ENCODE results near the gene TTC21B.
A peak's percentile ranks its signal among the peaks of the same experiment; 100 is the strongest.
"Not testable (repeated sequence)": the region's sequence is repeated elsewhere in the genome, so short reads cannot be mapped to it uniquely, and the experiment has no call there.

Gene TTC21B

DNA sequence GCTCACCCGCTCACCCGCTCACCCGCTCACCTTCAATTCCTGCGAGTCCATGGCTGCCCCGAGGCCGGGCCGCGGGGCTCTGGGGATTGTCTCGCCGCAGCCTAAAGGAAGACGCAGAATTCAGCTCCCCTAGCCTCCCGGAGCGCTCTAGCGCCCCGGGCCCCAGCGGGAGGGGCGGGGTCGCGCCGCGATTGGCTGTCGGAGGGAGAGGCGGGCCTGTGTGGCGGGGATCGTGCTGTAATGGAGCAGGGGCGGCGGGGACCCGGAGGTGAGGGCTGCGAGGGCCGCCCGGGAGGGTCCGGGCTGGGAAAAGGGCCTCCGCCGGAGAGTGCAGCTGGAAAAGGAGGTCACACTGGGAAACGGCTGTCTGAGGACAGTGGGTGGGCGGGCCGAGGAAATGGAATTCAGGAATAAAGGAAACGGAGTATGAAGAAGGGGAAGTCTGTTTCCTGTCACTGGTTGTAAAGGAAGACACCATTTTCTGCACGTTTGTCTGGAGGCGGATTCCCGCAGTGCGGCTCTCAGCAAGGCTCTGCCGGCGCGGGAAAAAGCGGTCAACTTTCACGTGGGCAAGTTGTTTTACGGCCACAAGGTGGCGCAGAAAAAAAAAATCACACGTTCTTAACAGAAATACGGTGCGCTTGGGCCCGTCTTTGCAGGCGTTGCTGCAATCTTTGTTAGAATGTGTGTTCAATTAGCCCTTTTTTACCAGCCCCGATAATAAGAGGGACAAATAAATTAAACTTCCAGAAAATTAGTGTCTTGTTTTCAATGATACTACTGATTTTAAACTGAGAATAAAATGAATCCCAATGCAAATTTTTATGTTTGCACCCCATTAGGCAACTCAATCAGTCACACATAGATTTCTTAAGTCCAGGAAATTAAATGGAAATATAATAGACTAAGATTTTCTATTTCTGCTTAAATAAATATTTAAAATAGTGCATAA lies at the start of gene TTC21B:
TTC21B (minus strand) TSS at position 122 of the 952 bp plus-strand sequence; CDS start at position 51, 71 bp downstream.
- Histone ChIP-seq H3K4me1 (ENCODE audit: control insufficient read depth, insufficient read depth, low read length) (peaks cover 6% of the 10 kb centered on the region), H3K9ac (ENCODE audit: low read depth, low read length) (peak within 1 kb of the TSS; percentile 77), H3K9me3 (ENCODE audit: control insufficient read depth, insufficient read depth, low read length) (no peaks in the 10 kb centered on the region), H3K4me3 (ENCODE audit: low read depth, low read length) (peak within 1 kb of the TSS; percentile 84), H3K27me3 (ENCODE audit: control insufficient read depth, insufficient read depth, low read length) (peaks cover 5% of the 10 kb centered on the region), H3K36me3 (ENCODE audit: control insufficient read depth, insufficient read depth, low read length) (no peaks in the 10 kb centered on the region)

DNA sequence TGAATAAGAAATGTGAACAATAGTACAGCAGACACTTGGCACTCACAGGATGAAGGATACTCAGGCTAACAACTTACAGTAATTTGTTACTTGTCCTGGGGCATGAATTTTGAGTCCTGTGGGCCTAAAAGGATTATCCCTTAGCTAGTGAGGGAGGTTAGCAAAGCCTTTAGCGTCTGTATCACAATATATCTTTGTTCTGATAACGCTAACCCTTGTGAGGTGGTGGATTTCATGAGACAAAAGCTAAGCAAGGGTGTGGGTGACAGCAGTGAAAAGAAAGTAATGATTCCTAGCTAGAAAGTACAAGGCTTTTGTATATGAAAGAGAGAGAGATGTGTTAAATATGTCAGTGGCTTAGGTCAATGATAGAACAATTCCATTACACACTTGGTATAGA lies 46.8 kb upstream of the TTC21B start:
- Histone ChIP-seq H3K36me3 (ENCODE audit: control insufficient read depth, insufficient read depth, low read length) (no peaks in the 10 kb centered on the region), H3K9me3 (ENCODE audit: control insufficient read depth, insufficient read depth, low read length) (no peaks in the 10 kb centered on the region), H3K4me3 (ENCODE audit: low read depth, low read length) (no peak overlapping the region), H3K9ac (ENCODE audit: low read depth, low read length) (no peak overlapping the region), H3K27me3 (ENCODE audit: control insufficient read depth, insufficient read depth, low read length) (no peaks in the 10 kb centered on the region), H3K4me1 (ENCODE audit: control insufficient read depth, insufficient read depth, low read length) (no peaks in the 10 kb centered on the region)

- H3K4me1 ChIP-seq (ENCODE audit: control insufficient read depth, insufficient read depth, low read length) = no peaks in the 10 kb centered on the region
- no peak overlapping the region for H3K9ac ChIP-seq (ENCODE audit: low read depth, low read length)
- H3K36me3 ChIP-seq (ENCODE audit: control insufficient read depth, insufficient read depth, low read length) = no peaks in the 10 kb centered on the region
- H3K9me3 ChIP-seq (ENCODE audit: control insufficient read depth, insufficient read depth, low read length) = no peaks in the 10 kb centered on the region
- no peak overlapping the region for H3K4me3 ChIP-seq (ENCODE audit: low read depth, low read length)
- H3K27me3 ChIP-seq (ENCODE audit: control insufficient read depth, insufficient read depth, low read length) = no peaks in the 10 kb centered on the region
Measured at GRCh38 chr2:165990846-165991245, 37.3 kb upstream of the TTC21B start.

GRCh38 chr2:165989851-165990250 lies 36.3 kb upstream of the TTC21B start:
- Histone ChIP-seq H3K36me3 (ENCODE audit: control insufficient read depth, insufficient read depth, low read length) (no peaks in the 10 kb centered on the region), H3K27me3 (ENCODE audit: control insufficient read depth, insufficient read depth, low read length) (no peaks in the 10 kb centered on the region), H3K4me1 (ENCODE audit: control insufficient read depth, insufficient read depth, low read length) (no peaks in the 10 kb centered on the region), H3K9ac (ENCODE audit: low read depth, low read length) (no peak overlapping the region), H3K4me3 (ENCODE audit: low read depth, low read length) (no peak overlapping the region), H3K9me3 (ENCODE audit: control insufficient read depth, insufficient read depth, low read length) (no peaks in the 10 kb centered on the region)

DNA sequence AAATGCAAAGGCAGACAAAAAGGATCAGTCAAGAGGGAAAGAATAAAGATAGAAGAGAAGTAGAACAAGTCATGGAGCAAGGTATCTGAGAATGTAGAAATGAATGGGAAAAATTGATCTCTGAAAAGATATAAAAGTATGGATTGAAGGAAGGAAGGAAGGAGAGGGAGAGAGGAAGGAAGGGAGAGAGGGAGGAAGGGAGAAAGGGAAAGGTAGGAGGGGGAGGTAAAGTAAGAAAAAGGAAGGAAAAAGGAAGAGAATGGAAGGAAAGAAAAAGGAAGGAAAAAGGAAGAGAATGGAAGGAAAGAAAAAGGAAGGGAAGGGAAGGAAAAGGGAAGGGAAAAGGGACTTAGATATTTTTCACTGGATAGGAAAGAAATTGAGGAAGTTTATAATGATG lies 31.5 kb upstream of the TTC21B start:
- Histone ChIP-seq H3K9me3 (ENCODE audit: control insufficient read depth, insufficient read depth, low read length) (no peaks in the 10 kb centered on the region), H3K36me3 (ENCODE audit: control insufficient read depth, insufficient read depth, low read length) (no peaks in the 10 kb centered on the region), H3K27me3 (ENCODE audit: control insufficient read depth, insufficient read depth, low read length) (no peaks in the 10 kb centered on the region), H3K4me1 (ENCODE audit: control insufficient read depth, insufficient read depth, low read length) (no peaks in the 10 kb centered on the region), H3K4me3 (ENCODE audit: low read depth, low read length) (no peak overlapping the region), H3K9ac (ENCODE audit: low read depth, low read length) (no peak overlapping the region)

- H3K9me3 ChIP-seq (ENCODE audit: control insufficient read depth, insufficient read depth, low read length); H3K4me3 ChIP-seq (ENCODE audit: low read depth, low read length); H3K36me3 ChIP-seq (ENCODE audit: control insufficient read depth, insufficient read depth, low read length); H3K4me1 ChIP-seq (ENCODE audit: control insufficient read depth, insufficient read depth, low read length); H3K9ac ChIP-seq (ENCODE audit: low read depth, low read length); H3K27me3 ChIP-seq (ENCODE audit: control insufficient read depth, insufficient read depth, low read length): not testable (repeated sequence)
Measured at GRCh38 chr2:165972161-165972560, 18.6 kb upstream of the TTC21B start.

- Histone ChIP-seq H3K9me3 (ENCODE audit: control insufficient read depth, insufficient read depth, low read length) (no peaks in the 10 kb centered on the region), H3K36me3 (ENCODE audit: control insufficient read depth, insufficient read depth, low read length) (no peaks in the 10 kb centered on the region), H3K9ac (ENCODE audit: low read depth, low read length) (no peak overlapping the region), H3K4me1 (ENCODE audit: control insufficient read depth, insufficient read depth, low read length) (peaks cover 2% of the 10 kb centered on the region), H3K4me3 (ENCODE audit: low read depth, low read length) (no peak overlapping the region), H3K27me3 (ENCODE audit: control insufficient read depth, insufficient read depth, low read length) (no peaks in the 10 kb centered on the region)
Measured at GRCh38 chr2:165970663-165971062, 17.1 kb upstream of the TTC21B start.

GRCh38 chr2:165969227-165969626 lies 15.7 kb upstream of the TTC21B start:
- H3K4me3 ChIP-seq (ENCODE audit: low read depth, low read length) = no peak overlapping the region
- no peak overlapping the region for H3K9ac ChIP-seq (ENCODE audit: low read depth, low read length)
- H3K27me3 ChIP-seq (ENCODE audit: control insufficient read depth, insufficient read depth, low read length) = no peaks in the 10 kb centered on the region
- no peaks in the 10 kb centered on the region for H3K36me3 ChIP-seq (ENCODE audit: control insufficient read depth, insufficient read depth, low read length)
- peaks cover 2% of the 10 kb centered on the region for H3K4me1 ChIP-seq (ENCODE audit: control insufficient read depth, insufficient read depth, low read length)
- H3K9me3 ChIP-seq (ENCODE audit: control insufficient read depth, insufficient read depth, low read length) = no peaks in the 10 kb centered on the region

- peaks cover 2% of the 10 kb centered on the region for H3K4me1 ChIP-seq (ENCODE audit: control insufficient read depth, insufficient read depth, low read length)
- no peak overlapping the region for H3K9ac ChIP-seq (ENCODE audit: low read depth, low read length)
- H3K36me3 ChIP-seq (ENCODE audit: control insufficient read depth, insufficient read depth, low read length) = no peaks in the 10 kb centered on the region
- H3K4me3 ChIP-seq (ENCODE audit: low read depth, low read length) = no peak overlapping the region
- no peaks in the 10 kb centered on the region for H3K27me3 ChIP-seq (ENCODE audit: control insufficient read depth, insufficient read depth, low read length)
- H3K9me3 ChIP-seq (ENCODE audit: control insufficient read depth, insufficient read depth, low read length) = no peaks in the 10 kb centered on the region
Measured at GRCh38 chr2:165967746-165968145, 14.2 kb upstream of the TTC21B start.

DNA sequence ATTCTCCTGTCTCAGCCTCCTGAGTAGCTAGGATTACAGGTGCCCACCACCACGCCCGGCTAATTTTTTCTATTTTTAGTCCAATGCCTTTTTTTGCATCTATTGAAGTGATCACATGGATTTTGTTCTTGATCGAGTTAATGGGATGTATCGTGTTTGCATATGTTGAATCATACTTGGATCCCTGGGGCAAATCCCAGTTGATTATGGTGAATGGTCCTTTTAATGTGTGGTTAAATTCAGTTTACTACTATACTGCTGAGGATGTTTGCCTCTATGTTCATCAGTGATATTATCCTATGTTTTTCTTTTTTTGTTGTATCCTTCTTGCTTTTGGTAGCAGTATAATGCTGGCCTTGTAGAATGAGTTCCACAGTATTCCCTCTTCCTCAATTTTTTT lies 8.2 kb upstream of the TTC21B start:
- H3K4me1 ChIP-seq (ENCODE audit: control insufficient read depth, insufficient read depth, low read length) = no peaks in the 10 kb centered on the region

GRCh38 chr2:165959371-165959770 lies 5.8 kb upstream of the TTC21B start:
- Histone ChIP-seq H3K27me3 (ENCODE audit: control insufficient read depth, insufficient read depth, low read length) (peaks cover 5% of the 10 kb centered on the region), H3K9ac (ENCODE audit: low read depth, low read length) (no peak overlapping the region), H3K4me1 (ENCODE audit: control insufficient read depth, insufficient read depth, low read length) (peaks cover 4% of the 10 kb centered on the region), H3K9me3 (ENCODE audit: control insufficient read depth, insufficient read depth, low read length) (no peaks in the 10 kb centered on the region), H3K4me3 (ENCODE audit: low read depth, low read length) (no peak overlapping the region), H3K36me3 (ENCODE audit: control insufficient read depth, insufficient read depth, low read length) (no peaks in the 10 kb centered on the region)

More for the DNA sequence above, 8.2 kb upstream of the TTC21B start:
- H3K9ac ChIP-seq (ENCODE audit: low read depth, low read length) = no peak overlapping the region
- no peaks in the 10 kb centered on the region for H3K27me3 ChIP-seq (ENCODE audit: control insufficient read depth, insufficient read depth, low read length)
- no peaks in the 10 kb centered on the region for H3K9me3 ChIP-seq (ENCODE audit: control insufficient read depth, insufficient read depth, low read length)
- no peaks in the 10 kb centered on the region for H3K36me3 ChIP-seq (ENCODE audit: control insufficient read depth, insufficient read depth, low read length)
- H3K4me3 ChIP-seq (ENCODE audit: low read depth, low read length) = no peak overlapping the region

GRCh38 chr2:165958313-165958960 lies 4.9 kb upstream of the TTC21B start:
- Histone ChIP-seq H3K4me1 (ENCODE audit: control insufficient read depth, insufficient read depth, low read length) (peaks cover 6% of the 10 kb centered on the region), H3K27me3 (ENCODE audit: control insufficient read depth, insufficient read depth, low read length) (peaks cover 5% of the 10 kb centered on the region), H3K36me3 (ENCODE audit: control insufficient read depth, insufficient read depth, low read length) (no peaks in the 10 kb centered on the region), H3K4me3 (ENCODE audit: low read depth, low read length) (no peak overlapping the region), H3K9me3 (ENCODE audit: control insufficient read depth, insufficient read depth, low read length) (no peaks in the 10 kb centered on the region), H3K9ac (ENCODE audit: low read depth, low read length) (no peak overlapping the region)
